ENCODE measurements around the gene FRMD4B.

Gene FRMD4B

GRCh38 chr3:69164296-69164695, 221.6 kb downstream of the FRMD4B start:
- no peak for FAIRE-seq
- DNase-seq (ENCODE audit: insufficient read length, low spot score) = no peak
- no peak for TF ChIP-seq CTCF (IDR thresholded peaks at IDR 0.05; ENCODE audit: insufficient read depth, missing control alignments)

- DNase-seq (ENCODE audit: insufficient read length, low spot score) = no peak
- no peak for FAIRE-seq
These were observed 223.4 kb downstream of the FRMD4B start for GRCh38 chr3:69162308-69162980.

GRCh38 chr3:69161587-69162307, 224.1 kb downstream of the FRMD4B start:
- TF ChIP-seq CTCF (IDR thresholded peaks at IDR 0.05; ENCODE audit: insufficient read depth, missing control alignments) = peak; percentile 97
- FAIRE-seq = peak; percentile 87
- no peak for DNase-seq (ENCODE audit: insufficient read length, low spot score)

More at GRCh38 chr3:69162308-69162980, 223.4 kb downstream of the FRMD4B start:
- TF ChIP-seq CTCF (IDR thresholded peaks at IDR 0.05; ENCODE audit: insufficient read depth, missing control alignments) = no peak

- DNase-seq (ENCODE audit: insufficient read length, low spot score) (no peak), FAIRE-seq (no peak)
- no peak for TF ChIP-seq CTCF (IDR thresholded peaks at IDR 0.05; ENCODE audit: insufficient read depth, missing control alignments)
These were observed 225.4 kb downstream of the FRMD4B start for GRCh38 chr3:69160525-69160924.

GRCh38 chr3:69160107-69160506, 225.8 kb downstream of the FRMD4B start:
- DNase-seq (ENCODE audit: insufficient read length, low spot score) = no peak
- TF ChIP-seq CTCF (IDR thresholded peaks at IDR 0.05; ENCODE audit: insufficient read depth, missing control alignments) = no peak
- no peak for FAIRE-seq

- DNase-seq (ENCODE audit: insufficient read length, low spot score) (no peak), FAIRE-seq (no peak)
- no peak for TF ChIP-seq CTCF (IDR thresholded peaks at IDR 0.05; ENCODE audit: insufficient read depth, missing control alignments)
These were observed 236.3 kb downstream of the FRMD4B start for GRCh38 chr3:69149586-69149985.

- no peak for TF ChIP-seq CTCF (IDR thresholded peaks at IDR 0.05; ENCODE audit: insufficient read depth, missing control alignments)
- FAIRE-seq (no peak), DNase-seq (ENCODE audit: insufficient read length, low spot score) (no peak)
These were observed 240.2 kb downstream of the FRMD4B start for GRCh38 chr3:69145688-69146087.

All from D721Med (cell line).